NAMALWA (cell line): Measurements from ENCODE around the gene DIPK1C.

ENCODE experiments used
- DNase-seq: peaks from one replicate; pipeline ENCODE4 v3.0.0-alpha.2; 2015; ENCODE audit warnings: low spot score

The DIPK1C gene

GRCh38 chr18:74388227-74388626 lies 68.9 kb downstream of the DIPK1C start:
- DNase-seq = no peak

GRCh38 chr18:74387383-74387782 lies 69.7 kb downstream of the DIPK1C start:
- no peak for DNase-seq
